Bronchial epithelial cell (primary cell): ENCODE data around the gene SLC6A5. TPM values are rescaled to one million over a fixed set of nuclear protein-coding genes. Genes with fewer than 3 reads are reported as not detected.

Experiments
- DNase-seq: peaks from one replicate; pipeline ENCODE4 v3.0.0-alpha.2; 2010; ENCODE audit warnings: low read depth
- FAIRE-seq: peaks from 2 replicates; lab custom pipeline; 2011; peaks lifted over from hg19 to GRCh38; lab: Jason Lieb, UNC
- H3K27me3 ChIP-seq: 2 replicates; pipeline ENCODE4 v1.5.1; 2011; ENCODE audit warnings: low read length; ENCODE audit not compliant: control insufficient read depth, insufficient read depth
- H3K36me3 ChIP-seq: 2 replicates; pipeline ENCODE4 v1.5.1; 2011; ENCODE audit warnings: low read length; ENCODE audit not compliant: control insufficient read depth, insufficient read depth
- H3K4me3 ChIP-seq: 2 replicates; pipeline ENCODE4 v1.5.1; 2011; ENCODE audit warnings: mild to moderate bottlenecking, low read depth, low read length, control low read depth
- total RNA-seq: library from RNA; depleted of rRNA; stranded (reverse); fragments of >200 nt; gene quantifications from 2 replicates; pipeline ENCODE4 v1.2.1, GENCODE V29; 2014
- TF ChIP-seq, protein P1 (sequence below): IDR thresholded peaks from 2 replicates; pipeline ENCODE4 v1.5.1; 2011; ENCODE audit warnings: mild to moderate bottlenecking, moderate library complexity, low read length, control low read depth, inconsistent platforms; ENCODE audit not compliant: insufficient read depth, severe bottlenecking

Gene SLC6A5
- total RNA-seq, 1 donor from 2014 or later, result not detected

DNA sequence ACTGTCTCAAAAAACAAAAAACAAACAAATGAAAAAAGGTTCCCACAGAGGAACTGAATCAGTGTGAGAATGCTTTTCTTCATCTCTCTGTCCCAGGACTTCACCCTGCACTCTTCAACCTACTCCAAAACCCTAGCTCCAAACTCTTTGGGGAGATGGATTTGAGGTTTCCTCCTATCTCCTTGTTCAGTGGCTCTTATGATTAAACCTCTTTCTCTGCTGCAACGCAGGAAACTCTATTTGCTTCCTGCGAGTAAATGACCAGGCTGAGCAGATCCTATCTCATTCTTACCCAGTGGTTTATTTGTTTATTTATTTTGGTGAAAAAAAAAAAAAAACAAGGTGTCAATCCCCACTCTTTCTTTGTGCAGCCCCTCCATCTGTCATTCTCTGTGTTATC is 12.0 kb downstream of the SLC6A5 start:
- DNase-seq (no peak), FAIRE-seq (no peak)
- peaks cover 7% of the 10 kb centered on the region for H3K27me3 ChIP-seq
- no peak overlapping the region for H3K4me3 ChIP-seq
- H3K36me3 ChIP-seq, result no peaks in the 10 kb centered on the region
- TF ChIP-seq, protein P1, sequence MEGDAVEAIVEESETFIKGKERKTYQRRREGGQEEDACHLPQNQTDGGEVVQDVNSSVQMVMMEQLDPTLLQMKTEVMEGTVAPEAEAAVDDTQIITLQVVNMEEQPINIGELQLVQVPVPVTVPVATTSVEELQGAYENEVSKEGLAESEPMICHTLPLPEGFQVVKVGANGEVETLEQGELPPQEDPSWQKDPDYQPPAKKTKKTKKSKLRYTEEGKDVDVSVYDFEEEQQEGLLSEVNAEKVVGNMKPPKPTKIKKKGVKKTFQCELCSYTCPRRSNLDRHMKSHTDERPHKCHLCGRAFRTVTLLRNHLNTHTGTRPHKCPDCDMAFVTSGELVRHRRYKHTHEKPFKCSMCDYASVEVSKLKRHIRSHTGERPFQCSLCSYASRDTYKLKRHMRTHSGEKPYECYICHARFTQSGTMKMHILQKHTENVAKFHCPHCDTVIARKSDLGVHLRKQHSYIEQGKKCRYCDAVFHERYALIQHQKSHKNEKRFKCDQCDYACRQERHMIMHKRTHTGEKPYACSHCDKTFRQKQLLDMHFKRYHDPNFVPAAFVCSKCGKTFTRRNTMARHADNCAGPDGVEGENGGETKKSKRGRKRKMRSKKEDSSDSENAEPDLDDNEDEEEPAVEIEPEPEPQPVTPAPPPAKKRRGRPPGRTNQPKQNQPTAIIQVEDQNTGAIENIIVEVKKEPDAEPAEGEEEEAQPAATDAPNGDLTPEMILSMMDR, result no peak

- Histone ChIP-seq H3K4me3 (no peak overlapping the region), H3K36me3 (no peaks in the 10 kb centered on the region), H3K27me3 (peaks cover 4% of the 10 kb centered on the region)
- no peak for DNase-seq
- FAIRE-seq, result no peak
- TF ChIP-seq, protein P1, result no peak
These were observed 12.5 kb downstream of the SLC6A5 start for GRCh38 chr11:20611892-20612291.

- DNase-seq, result no peak
- TF ChIP-seq, protein P1, result no peak
- H3K4me3 ChIP-seq, result no peak overlapping the region
- no peaks in the 10 kb centered on the region for H3K36me3 ChIP-seq
- peaks cover 2% of the 10 kb centered on the region for H3K27me3 ChIP-seq
- no peak for FAIRE-seq
These were observed 13.0 kb downstream of the SLC6A5 start for GRCh38 chr11:20612416-20612815.

DNA sequence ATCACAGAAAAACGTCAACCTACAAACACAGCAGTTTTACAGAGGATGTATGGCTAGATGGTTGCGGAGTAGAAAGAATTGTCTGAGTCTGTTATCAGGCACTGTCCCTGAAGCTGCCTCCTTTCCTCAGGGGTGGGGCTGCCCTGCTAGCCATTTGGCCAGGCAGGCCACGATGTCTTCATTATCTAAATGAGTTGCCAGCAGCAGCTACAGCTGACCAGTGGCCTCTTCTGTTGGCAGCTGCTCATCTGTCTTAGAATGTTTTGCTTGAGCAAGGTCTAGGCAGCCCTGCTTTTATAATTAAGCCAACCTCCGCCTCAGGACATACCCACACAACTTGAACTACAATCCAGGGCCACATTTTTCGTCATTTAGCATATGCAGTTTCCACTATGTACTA is 17.5 kb downstream of the SLC6A5 start:
- peaks cover 3% of the 10 kb centered on the region for H3K27me3 ChIP-seq
- FAIRE-seq, result no peak
- TF ChIP-seq, protein P1, result no peak

DNA sequence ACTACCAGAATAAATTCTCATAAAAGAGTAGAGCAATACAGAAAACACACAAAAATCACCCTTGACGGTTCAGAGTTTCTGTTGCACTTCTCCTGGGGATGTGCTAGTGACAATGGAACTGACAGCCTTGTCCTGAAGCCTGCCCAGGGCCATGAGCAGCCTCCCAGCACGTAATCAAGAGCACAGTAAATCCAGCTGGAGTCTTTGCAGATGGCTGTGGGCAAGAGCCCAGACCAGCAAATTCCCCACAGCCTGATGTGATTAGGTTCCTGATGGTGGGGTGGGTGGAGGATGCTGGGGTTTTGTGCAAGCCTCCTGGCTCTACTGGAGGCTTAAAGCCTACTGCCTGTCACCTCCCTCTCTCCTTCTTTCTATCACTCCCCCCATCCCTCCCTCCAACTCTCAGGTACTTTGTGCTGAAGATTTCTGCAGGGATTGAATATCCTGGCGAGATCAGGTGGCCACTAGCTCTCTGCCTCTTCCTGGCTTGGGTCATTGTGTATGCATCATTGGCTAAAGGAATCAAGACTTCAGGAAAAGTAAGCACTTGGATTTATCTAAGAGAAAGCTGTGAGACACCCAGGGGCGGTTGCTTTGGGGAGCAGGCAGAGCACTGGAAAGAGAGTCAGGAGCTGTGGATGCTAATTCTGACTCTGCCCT is 18.1 kb downstream of the SLC6A5 start:
- FAIRE-seq (no peak), DNase-seq (no peak)
- H3K4me3 ChIP-seq, result no peak overlapping the region
- H3K27me3 ChIP-seq, result peaks cover 3% of the 10 kb centered on the region
- no peaks in the 10 kb centered on the region for H3K36me3 ChIP-seq
- TF ChIP-seq, protein P1, result no peak

More for the DNA sequence above, 17.5 kb downstream of the SLC6A5 start:
- H3K4me3 ChIP-seq, result no peak overlapping the region
- DNase-seq, result no peak
- no peaks in the 10 kb centered on the region for H3K36me3 ChIP-seq

- Histone ChIP-seq H3K4me3 (no peak overlapping the region), H3K27me3 (peaks cover 3% of the 10 kb centered on the region), H3K36me3 (no peaks in the 10 kb centered on the region)
- TF ChIP-seq, protein P1, result no peak
- DNase-seq (no peak), FAIRE-seq (no peak)
These were observed 18.7 kb downstream of the SLC6A5 start for GRCh38 chr11:20618083-20618482.
